HAP-1 (cell line): ENCODE results near the gene PDSS2.

Experiments used
- DNase-seq, 2 experiments: peaks; one replicate each; pipeline ENCODE4 v3.0.0-alpha.2; 2016 to 2020; ENCODE audit warnings: low spot score in 2 of 2
- H3K27me3 ChIP-seq: fragments of 250-450 bp; sonication (Bioruptor Pico); 2 replicates; pipeline ENCODE4 v1.5.1; 2020; ENCODE audit warnings: low read depth, mild to moderate bottlenecking, moderate library complexity
- H3K36me3 ChIP-seq: fragments of 250-450 bp; sonication (Bioruptor Pico); replicated peaks from 2 replicates; pipeline ENCODE4 v1.5.1; 2020; ENCODE audit warnings: mild to moderate bottlenecking
- H3K4me1 ChIP-seq: fragments of 250-450 bp; sonication (Bioruptor Pico); 2 replicates; pipeline ENCODE4 v1.5.1; 2020; ENCODE audit warnings: mild to moderate bottlenecking
- H3K4me3 ChIP-seq: fragments of 250-450 bp; sonication (Bioruptor Pico); 2 replicates; pipeline ENCODE4 v1.5.1; 2020; ENCODE audit warnings: mild to moderate bottlenecking, moderate library complexity
- H3K9me3 ChIP-seq: fragments of 250-450 bp; sonication (Bioruptor Pico); 2 replicates; pipeline ENCODE4 v1.5.1; 2020; ENCODE audit warnings: mild to moderate bottlenecking, moderate library complexity
- in situ Hi-C: fragments of 300-500 bp; cut with MboI; formaldehyde crosslinking; loops from 3 replicates; pipeline ENCODE4 v1.14.3; 2020; ENCODE audit warnings: low sequenced_read_pairs, inconsistent platforms, mixed read lengths

The PDSS2 gene

GRCh38 chr6:107357031-107357430, 102.3 kb downstream of the PDSS2 start:
- no peak overlapping the region for H3K4me3 ChIP-seq
- no peak for DNase-seq
- H3K4me1 ChIP-seq: no peaks in the 10 kb centered on the region
- H3K27me3 ChIP-seq: no peaks in the 10 kb centered on the region
- in situ Hi-C loops: no loop called here
- no peaks in the 10 kb centered on the region for H3K9me3 ChIP-seq
- no peaks in the 10 kb centered on the region for H3K36me3 ChIP-seq

- DNase-seq: no peak
- in situ Hi-C loops: no loop called here
These were observed 103.7 kb downstream of the PDSS2 start for GRCh38 chr6:107355659-107356058.

GRCh38 chr6:107354451-107354850, 104.9 kb downstream of the PDSS2 start:
- DNase-seq: no peak
- no peaks in the 10 kb centered on the region for H3K9me3 ChIP-seq
- in situ Hi-C loops: no loop called here
- H3K4me1 ChIP-seq: no peaks in the 10 kb centered on the region
- H3K36me3 ChIP-seq: no peaks in the 10 kb centered on the region
- no peaks in the 10 kb centered on the region for H3K27me3 ChIP-seq
- no peak overlapping the region for H3K4me3 ChIP-seq

More at GRCh38 chr6:107355659-107356058, 103.7 kb downstream of the PDSS2 start:
- no peak overlapping the region for H3K4me3 ChIP-seq
- H3K4me1 ChIP-seq: no peaks in the 10 kb centered on the region
- no peaks in the 10 kb centered on the region for H3K36me3 ChIP-seq
- no peaks in the 10 kb centered on the region for H3K9me3 ChIP-seq
- H3K27me3 ChIP-seq: no peaks in the 10 kb centered on the region

- in situ Hi-C loops: no loop called here
- Histone ChIP-seq H3K9me3 (no peaks in the 10 kb centered on the region), H3K4me3 (no peak overlapping the region)
These were observed 105.5 kb downstream of the PDSS2 start for GRCh38 chr6:107353773-107354382.

GRCh38 chr6:107348224-107348623, 111.1 kb downstream of the PDSS2 start:
- H3K36me3 ChIP-seq: no peaks in the 10 kb centered on the region
- in situ Hi-C loops: no loop called here
- no peak for DNase-seq
- H3K27me3 ChIP-seq: no peaks in the 10 kb centered on the region
- peaks cover 4% of the 10 kb centered on the region; the same call in 1 of the 2 replicates for H3K4me1 ChIP-seq
- no peak overlapping the region for H3K4me3 ChIP-seq
- H3K9me3 ChIP-seq: no peaks in the 10 kb centered on the region

More at GRCh38 chr6:107353773-107354382, 105.5 kb downstream of the PDSS2 start:
- Histone ChIP-seq H3K27me3 (no peaks in the 10 kb centered on the region), H3K4me1 (no peaks in the 10 kb centered on the region), H3K36me3 (no peaks in the 10 kb centered on the region)
- DNase-seq: no peak

- Histone ChIP-seq H3K4me1 (peaks cover 4% of the 10 kb centered on the region; the same call in 1 of the 2 replicates), H3K9me3 (no peaks in the 10 kb centered on the region), H3K4me3 (no peak overlapping the region), H3K36me3 (no peaks in the 10 kb centered on the region), H3K27me3 (no peaks in the 10 kb centered on the region)
- in situ Hi-C loops: no loop called here
- DNase-seq: no peak
These were observed 114.0 kb downstream of the PDSS2 start for GRCh38 chr6:107345393-107345792.

- in situ Hi-C loops: no loop called here
- Histone ChIP-seq H3K4me1 (peaks cover 4% of the 10 kb centered on the region; the same call in 1 of the 2 replicates), H3K36me3 (no peaks in the 10 kb centered on the region), H3K27me3 (no peaks in the 10 kb centered on the region), H3K9me3 (no peaks in the 10 kb centered on the region), H3K4me3 (no peak overlapping the region)
- DNase-seq: no peak
These were observed 114.4 kb downstream of the PDSS2 start for GRCh38 chr6:107344981-107345380.

- Histone ChIP-seq H3K4me3 (no peak overlapping the region), H3K9me3 (no peaks in the 10 kb centered on the region)
- in situ Hi-C loops: no loop called here
These were observed 115.0 kb downstream of the PDSS2 start for GRCh38 chr6:107344383-107344782.

GRCh38 chr6:107342144-107342543, 117.2 kb downstream of the PDSS2 start:
- in situ Hi-C loops: no loop called here
- Histone ChIP-seq H3K4me3 (no peak overlapping the region), H3K36me3 (no peaks in the 10 kb centered on the region), H3K27me3 (no peaks in the 10 kb centered on the region), H3K9me3 (no peaks in the 10 kb centered on the region), H3K4me1 (peaks cover 13% of the 10 kb centered on the region)
- DNase-seq: no peak

More at GRCh38 chr6:107344383-107344782, 115.0 kb downstream of the PDSS2 start:
- DNase-seq: no peak
- Histone ChIP-seq H3K27me3 (no peaks in the 10 kb centered on the region), H3K4me1 (peaks cover 4% of the 10 kb centered on the region; the same call in 1 of the 2 replicates), H3K36me3 (no peaks in the 10 kb centered on the region)

- no peaks in the 10 kb centered on the region for H3K36me3 ChIP-seq
These were observed 118.5 kb downstream of the PDSS2 start for GRCh38 chr6:107340881-107341280.

GRCh38 chr6:107337191-107337741, 122.1 kb downstream of the PDSS2 start:
- Histone ChIP-seq H3K36me3 (no peaks in the 10 kb centered on the region), H3K9me3 (no peaks in the 10 kb centered on the region), H3K4me3 (no peak overlapping the region), H3K27me3 (no peaks in the 10 kb centered on the region), H3K4me1 (peaks cover 16% of the 10 kb centered on the region)
- no peak for DNase-seq
- in situ Hi-C loops: no loop called here

More at GRCh38 chr6:107340881-107341280, 118.5 kb downstream of the PDSS2 start:
- Histone ChIP-seq H3K4me1 (peaks cover 20% of the 10 kb centered on the region), H3K4me3 (no peak overlapping the region), H3K9me3 (no peaks in the 10 kb centered on the region), H3K27me3 (no peaks in the 10 kb centered on the region)
- DNase-seq: no peak
- in situ Hi-C loops: no loop called here

GRCh38 chr6:107334026-107334425, 125.3 kb downstream of the PDSS2 start:
- no peaks in the 10 kb centered on the region for H3K27me3 ChIP-seq
- DNase-seq: no peak
- no peak overlapping the region for H3K4me3 ChIP-seq
- H3K4me1 ChIP-seq: peaks cover 16% of the 10 kb centered on the region
- H3K9me3 ChIP-seq: no peaks in the 10 kb centered on the region
- in situ Hi-C loops: no loop called here
- H3K36me3 ChIP-seq: no peaks in the 10 kb centered on the region

- Histone ChIP-seq H3K4me1 (peaks cover 16% of the 10 kb centered on the region), H3K4me3 (no peak overlapping the region), H3K36me3 (no peaks in the 10 kb centered on the region), H3K9me3 (no peaks in the 10 kb centered on the region), H3K27me3 (no peaks in the 10 kb centered on the region)
- DNase-seq: no peak
- in situ Hi-C loops: no loop called here
These were observed 125.9 kb downstream of the PDSS2 start for GRCh38 chr6:107333491-107333890.

- no peak overlapping the region for H3K4me3 ChIP-seq
- in situ Hi-C loops: no loop called here
- H3K36me3 ChIP-seq: no peaks in the 10 kb centered on the region
- peaks cover 3% of the 10 kb centered on the region; the same call in 1 of the 2 replicates for H3K4me1 ChIP-seq
- H3K27me3 ChIP-seq: no peaks in the 10 kb centered on the region
- no peak for DNase-seq
- no peaks in the 10 kb centered on the region for H3K9me3 ChIP-seq
These were observed 127.7 kb downstream of the PDSS2 start for GRCh38 chr6:107331409-107332386.
